Thyroid gland (tissue), 4 donors: ENCODE data around the gene PPM1N.

Source experiments
- CTCF ChIP-seq, 6 experiments: fragments of 200-600 bp in 3 of 6; fragments of 450-650 bp in 3 of 6; sonication (generic) in 3 of 6; IDR thresholded peaks; one replicate each; pipeline ENCODE4 v1.5.1; 2016 to 2019; ENCODE audit warnings: antibody characterized with exemption in 6 of 6, mild to moderate bottlenecking in 2 of 6, inconsistent platforms in 1 of 6, moderate library complexity in 1 of 6
- POLR2A ChIP-seq, 2 donors: fragments of 450-650 bp; IDR thresholded peaks; one replicate each; pipeline ENCODE4 v1.6.1; 2017; ENCODE audit warnings: antibody characterized with exemption in 2 of 2, mild to moderate bottlenecking in 2 of 2, moderate library complexity in 1 of 2

DNA sequence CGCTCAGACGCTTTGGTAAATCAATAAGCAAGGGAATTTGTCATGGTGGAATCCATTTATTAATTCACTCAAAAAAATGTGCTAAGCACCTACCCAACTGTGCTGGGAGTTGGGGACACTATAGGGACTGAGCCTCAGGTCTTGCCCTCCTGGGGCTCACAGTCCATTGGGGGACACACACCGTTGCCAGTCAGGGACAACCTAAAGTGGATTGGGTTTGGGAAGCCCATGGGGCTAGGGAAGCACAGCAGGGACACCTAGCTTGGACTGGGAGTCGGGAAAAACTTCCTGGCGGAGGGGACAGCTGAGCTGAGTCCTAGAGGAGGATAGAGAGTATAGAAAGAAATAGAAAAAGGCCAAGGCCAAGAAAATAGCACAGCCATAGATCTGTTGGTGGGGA is 21.9 kb upstream of the PPM1N start:
- TF ChIP-seq POLR2A (IDR thresholded peaks at IDR 0.05) (no peak), CTCF (IDR thresholded peaks at IDR 0.05) (no peak)
